ENCODE data around the gene PITX2.

PITX2 gene

GRCh38 chr4:110621839-110622751, 782 bp downstream of the PITX2 start:
- no peak for DNase-seq

- DNase-seq, result no peak
Observed at GRCh38 chr4:110621328-110621812, 1.5 kb downstream of the PITX2 start.

- DNase-seq, result no peak
Observed at GRCh38 chr4:110620691-110621327, 2.1 kb downstream of the PITX2 start.

GRCh38 chr4:110620322-110620690, 2.6 kb downstream of the PITX2 start:
- no peak for DNase-seq

GRCh38 chr4:110619463-110620247, 3.2 kb downstream of the PITX2 start:
- no peak for DNase-seq

- no peak for DNase-seq
Observed at GRCh38 chr4:110618581-110619462, 4.1 kb downstream of the PITX2 start.

GRCh38 chr4:110617646-110618580, 5.0 kb downstream of the PITX2 start:
- no peak for DNase-seq

- no peak for DNase-seq
Observed at GRCh38 chr4:110617075-110617640, 5.7 kb downstream of the PITX2 start.

GRCh38 chr4:110616238-110617074, 6.4 kb downstream of the PITX2 start:
- DNase-seq, result no peak

GRCh38 chr4:110615353-110616237, 7.3 kb downstream of the PITX2 start:
- no peak for DNase-seq

GRCh38 chr4:110614976-110615352, 7.9 kb downstream of the PITX2 start:
- no peak for DNase-seq

GRCh38 chr4:110614173-110614963, 8.5 kb downstream of the PITX2 start:
- no peak for DNase-seq

- DNase-seq, result no peak
Observed at GRCh38 chr4:110613745-110614144, 9.1 kb downstream of the PITX2 start.

- no peak for DNase-seq
Observed at GRCh38 chr4:110612631-110613269, 10.1 kb downstream of the PITX2 start.

- no peak for DNase-seq
Observed at GRCh38 chr4:110611968-110612447, 10.9 kb downstream of the PITX2 start.

GRCh38 chr4:110610940-110611831, 11.7 kb downstream of the PITX2 start:
- no peak for DNase-seq

Data from GDM1 (cell line).